Measurements from ENCODE around the gene MT1F.

DNA sequence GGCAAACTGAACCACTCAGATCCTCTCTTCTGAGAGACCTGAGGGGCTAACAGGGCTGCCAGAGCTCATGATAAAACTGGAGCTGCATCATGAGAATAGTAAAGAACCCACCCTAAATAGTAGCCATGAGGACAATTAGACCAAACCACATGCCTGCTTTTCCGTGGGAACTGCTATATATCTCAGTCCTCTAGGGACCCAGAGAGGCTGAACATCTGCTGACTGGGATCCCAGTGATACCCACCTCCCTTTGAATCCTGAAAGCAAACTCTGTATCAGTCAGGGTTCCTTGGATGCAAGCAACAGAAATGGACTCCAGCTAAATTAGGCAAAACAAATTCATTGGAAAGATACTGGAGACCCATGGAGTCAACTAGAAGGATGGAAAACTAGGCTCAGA lies 31.0 kb downstream of the MT1F start:
- TF ChIP-seq, protein P1, sequence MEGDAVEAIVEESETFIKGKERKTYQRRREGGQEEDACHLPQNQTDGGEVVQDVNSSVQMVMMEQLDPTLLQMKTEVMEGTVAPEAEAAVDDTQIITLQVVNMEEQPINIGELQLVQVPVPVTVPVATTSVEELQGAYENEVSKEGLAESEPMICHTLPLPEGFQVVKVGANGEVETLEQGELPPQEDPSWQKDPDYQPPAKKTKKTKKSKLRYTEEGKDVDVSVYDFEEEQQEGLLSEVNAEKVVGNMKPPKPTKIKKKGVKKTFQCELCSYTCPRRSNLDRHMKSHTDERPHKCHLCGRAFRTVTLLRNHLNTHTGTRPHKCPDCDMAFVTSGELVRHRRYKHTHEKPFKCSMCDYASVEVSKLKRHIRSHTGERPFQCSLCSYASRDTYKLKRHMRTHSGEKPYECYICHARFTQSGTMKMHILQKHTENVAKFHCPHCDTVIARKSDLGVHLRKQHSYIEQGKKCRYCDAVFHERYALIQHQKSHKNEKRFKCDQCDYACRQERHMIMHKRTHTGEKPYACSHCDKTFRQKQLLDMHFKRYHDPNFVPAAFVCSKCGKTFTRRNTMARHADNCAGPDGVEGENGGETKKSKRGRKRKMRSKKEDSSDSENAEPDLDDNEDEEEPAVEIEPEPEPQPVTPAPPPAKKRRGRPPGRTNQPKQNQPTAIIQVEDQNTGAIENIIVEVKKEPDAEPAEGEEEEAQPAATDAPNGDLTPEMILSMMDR (conservative IDR thresholded peaks at IDR 0.05; ENCODE audit: low read depth, low read length): no peak
- TF ChIP-seq POLR2A (IDR thresholded peaks at IDR 0.05; ENCODE audit: low read depth, low read length) (no peak), RAD21 (IDR thresholded peaks at IDR 0.05; ENCODE audit: low read length) (no peak), MAFK (IDR thresholded peaks at IDR 0.05; ENCODE audit: low read depth, low read length) (no peak), FOS (IDR thresholded peaks at IDR 0.05; ENCODE audit: low read depth, low read length) (no peak), SMC3 (IDR thresholded peaks at IDR 0.05; ENCODE audit: low read depth, low read length) (no peak)
